Measurements from ENCODE around the gene DCBLD1.

Gene DCBLD1

GRCh38 chr6:117472667-117473066 lies 9.8 kb upstream of the DCBLD1 start:
- no peak for DNase-seq

- no peak for DNase-seq
Measured at GRCh38 chr6:117473401-117473800, 9.1 kb upstream of the DCBLD1 start.

- no peak for DNase-seq
Measured at GRCh38 chr6:117477988-117478852, 4.3 kb upstream of the DCBLD1 start.

- DNase-seq, result no peak
Measured at GRCh38 chr6:117478853-117479231, 3.6 kb upstream of the DCBLD1 start.

DNA sequence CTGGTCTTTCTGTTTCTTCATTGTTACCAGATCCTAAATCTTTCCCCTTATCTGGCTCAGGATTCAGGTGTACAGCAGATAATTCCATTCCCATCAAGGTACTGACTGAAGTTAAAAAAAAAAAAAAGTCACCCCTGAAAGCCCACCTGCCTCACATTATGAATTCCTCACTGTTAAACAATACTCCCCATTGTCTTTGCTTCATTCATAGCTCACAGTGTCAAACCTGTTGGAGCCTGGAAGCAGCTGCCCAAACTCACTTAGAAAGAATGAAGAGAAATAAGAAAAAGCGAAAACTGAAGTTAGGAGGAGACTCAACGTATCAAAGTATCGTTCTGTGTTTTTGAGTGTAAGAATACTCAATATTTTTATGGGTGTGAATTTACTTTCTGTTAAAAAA lies 1.8 kb upstream of the DCBLD1 start:
- DNase-seq, result no peak

GRCh38 chr6:117481278-117481925 lies 1.1 kb upstream of the DCBLD1 start:
- DNase-seq, result no peak

DNA sequence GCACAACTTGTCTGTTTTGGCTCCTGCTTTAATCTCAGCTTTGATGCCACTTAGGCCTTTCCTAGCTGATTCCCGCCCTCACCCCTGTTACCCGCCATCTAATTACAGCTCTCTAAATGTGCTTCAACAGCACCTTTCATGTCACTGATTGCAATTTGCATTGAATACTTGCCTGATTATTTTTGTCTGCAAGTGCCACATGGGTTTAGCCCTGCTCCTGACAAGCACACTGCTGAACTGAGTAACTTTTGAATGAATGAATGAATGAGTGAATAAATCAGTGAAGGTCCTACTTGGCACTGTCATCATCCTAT lies 591 bp upstream of the DCBLD1 start:
- DNase-seq, result no peak

DNA sequence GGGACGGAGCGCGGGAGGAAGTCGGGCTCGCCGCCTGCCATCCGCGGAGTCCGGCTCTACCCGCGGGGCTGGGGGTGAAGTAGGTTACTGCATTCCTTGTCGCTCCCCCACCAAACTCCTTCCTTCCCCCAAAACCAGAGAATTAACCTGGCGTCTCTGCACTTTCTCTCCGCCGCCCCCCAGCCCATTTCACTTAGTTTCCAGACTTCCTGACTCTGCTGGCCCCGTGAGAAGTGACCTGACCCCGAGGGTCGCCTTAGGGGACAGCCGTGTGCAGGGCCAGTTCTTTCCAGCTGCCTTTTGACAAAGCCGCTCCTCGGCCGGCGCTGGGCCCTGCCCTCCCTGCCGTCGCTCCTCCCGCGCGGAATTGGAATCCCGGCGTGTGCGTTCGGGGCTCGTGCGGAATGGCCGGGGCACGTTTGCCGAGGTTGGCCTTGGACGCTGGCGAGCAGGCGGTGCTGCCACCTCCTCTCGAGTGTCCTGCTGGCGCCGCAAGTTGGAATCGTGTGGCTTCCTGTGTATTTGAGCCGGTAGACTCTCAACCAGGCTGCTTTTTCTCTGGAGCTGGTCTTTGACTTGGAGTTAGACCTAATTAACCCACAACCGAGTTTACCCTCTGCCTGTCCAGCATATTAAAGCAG lies 650 bp downstream of the DCBLD1 start:
- DNase-seq, result no peak

- DNase-seq, result no peak
Measured at GRCh38 chr6:117483645-117484016, 1.2 kb downstream of the DCBLD1 start.

- DNase-seq, result no peak
Measured at GRCh38 chr6:117484052-117484646, 1.7 kb downstream of the DCBLD1 start.

DNA sequence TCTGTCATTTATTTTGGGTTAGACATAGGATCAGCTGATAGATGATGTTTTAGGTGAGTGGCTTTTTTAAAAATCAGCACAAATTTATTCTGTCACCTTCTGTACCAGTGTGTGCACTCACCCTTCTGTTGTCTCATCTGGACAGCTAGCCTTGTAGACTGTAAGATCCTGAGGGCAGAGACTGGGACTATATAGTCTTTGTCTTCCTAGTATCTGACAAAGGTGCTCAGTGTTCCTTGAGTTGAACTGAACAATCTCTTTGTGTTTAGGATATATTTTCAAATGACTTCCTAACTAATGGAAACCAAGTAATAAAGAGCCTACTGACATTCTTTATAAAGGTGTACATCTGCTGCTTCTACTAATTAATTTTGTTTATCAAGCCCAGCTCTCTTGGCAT lies 3.0 kb downstream of the DCBLD1 start:
- no peak for DNase-seq

- no peak for DNase-seq
Measured at GRCh38 chr6:117487821-117488220, 5.3 kb downstream of the DCBLD1 start.

DNA sequence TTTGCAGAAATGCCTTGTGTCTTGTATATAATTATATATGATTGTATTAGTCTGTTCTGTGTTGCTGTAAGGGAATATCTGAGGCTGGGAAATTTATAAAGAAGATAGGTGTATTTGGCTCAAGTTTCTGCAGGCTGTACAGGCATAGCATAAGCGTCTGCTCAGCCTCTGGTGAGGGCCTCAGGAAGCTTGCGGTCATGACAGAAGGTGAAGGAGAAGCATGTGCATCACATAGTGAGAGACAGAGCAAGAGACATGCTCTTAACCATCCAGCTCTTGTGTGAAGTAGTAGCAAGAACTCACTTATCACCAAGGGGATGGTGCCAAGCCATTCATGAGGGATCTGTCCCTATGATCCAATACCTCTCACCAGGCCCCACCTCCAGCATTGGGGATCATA lies 6.5 kb downstream of the DCBLD1 start:
- DNase-seq, result no peak

DNA sequence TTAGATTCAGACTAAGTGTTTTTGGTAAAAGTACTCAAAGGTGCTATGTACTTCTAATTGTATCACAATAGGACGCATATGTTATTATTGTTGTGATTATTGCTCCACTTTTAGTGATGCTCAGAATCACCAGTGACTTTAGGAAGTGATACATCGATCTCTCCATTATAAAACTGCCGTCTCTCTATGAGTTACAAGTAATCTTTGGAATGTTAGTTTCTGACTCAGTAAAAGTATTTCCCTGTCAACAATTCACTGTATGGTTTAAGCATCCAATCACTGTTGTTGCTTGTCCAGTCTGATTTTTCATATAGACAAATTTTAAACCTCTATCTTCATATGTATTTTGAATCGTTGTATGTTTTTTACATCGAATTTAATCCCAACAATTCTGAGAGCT lies 9.4 kb downstream of the DCBLD1 start:
- DNase-seq, result no peak

DNA sequence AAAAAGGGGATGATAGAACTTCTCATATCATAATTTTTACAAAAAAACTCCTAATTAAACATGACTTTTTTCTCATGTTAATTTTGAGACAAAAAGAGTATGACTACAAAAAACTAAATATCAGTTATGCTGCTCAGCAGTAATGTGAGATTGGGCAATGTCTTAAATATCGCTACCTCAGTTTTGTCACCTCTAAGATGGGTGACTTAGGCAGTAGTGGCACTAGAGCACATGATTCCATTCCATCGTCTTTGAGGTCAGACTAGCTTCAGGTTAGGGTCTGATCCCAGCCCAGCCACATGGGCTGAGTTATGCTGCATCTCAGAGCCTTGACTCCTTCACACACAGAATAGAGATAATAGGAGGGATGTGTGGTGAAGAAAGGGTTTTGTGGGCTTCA lies 11.0 kb downstream of the DCBLD1 start:
- no peak for DNase-seq

DNA sequence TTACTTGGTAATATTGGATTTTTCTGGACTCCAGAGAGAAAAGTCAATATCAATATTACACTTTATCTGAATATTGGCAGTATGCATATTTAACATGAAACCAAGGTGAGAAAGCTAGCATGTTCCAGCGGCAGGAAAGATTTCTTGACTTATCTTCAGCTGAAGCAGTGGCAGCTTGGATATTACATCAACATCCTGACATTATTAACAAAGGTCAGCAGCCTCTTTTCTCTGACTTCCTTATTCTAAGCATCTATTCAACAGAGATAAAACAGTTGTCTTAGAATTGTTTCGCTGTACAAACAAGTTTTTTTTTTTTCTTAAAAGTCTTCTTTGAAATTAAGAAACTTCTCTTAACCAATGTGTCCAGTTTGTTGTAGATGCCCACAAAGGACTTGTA lies 11.8 kb downstream of the DCBLD1 start:
- no peak for DNase-seq

DNA sequence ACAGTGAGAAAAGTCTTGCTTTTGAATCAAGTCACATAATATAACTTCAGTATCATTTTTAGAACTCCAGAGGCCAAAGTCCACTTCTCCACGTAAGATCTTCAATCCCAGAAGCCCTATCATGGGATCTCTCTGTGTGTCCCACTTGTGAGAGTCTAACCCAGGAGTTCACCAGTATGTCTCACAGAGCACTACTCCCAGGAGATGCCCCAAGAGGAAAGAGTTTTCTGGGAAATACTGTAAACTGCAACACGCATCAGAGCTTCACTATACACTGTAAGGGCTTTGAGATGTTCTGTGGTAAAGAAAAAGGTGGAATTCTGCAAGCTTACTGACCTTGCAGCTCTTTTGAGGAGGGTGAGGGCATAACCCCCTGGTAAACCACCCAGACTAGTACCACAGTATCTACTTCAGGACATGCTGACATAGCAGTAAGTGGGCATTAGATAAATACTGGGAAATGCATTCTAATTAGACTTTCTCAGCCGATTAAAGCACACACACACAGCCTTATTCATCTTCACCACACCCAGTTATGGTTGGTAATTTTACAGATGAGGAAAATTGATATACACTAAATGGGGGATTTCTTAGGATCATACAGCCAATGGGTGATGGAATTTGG lies 12.3 kb downstream of the DCBLD1 start:
- DNase-seq, result no peak

GRCh38 chr6:117495425-117495824 lies 13.0 kb downstream of the DCBLD1 start:
- DNase-seq, result no peak

GRCh38 chr6:117495869-117496268 lies 13.4 kb downstream of the DCBLD1 start:
- DNase-seq, result no peak

GRCh38 chr6:117496383-117496990 lies 14.0 kb downstream of the DCBLD1 start:
- DNase-seq, result no peak

- DNase-seq, result no peak
Measured at GRCh38 chr6:117497237-117497636, 14.8 kb downstream of the DCBLD1 start.

DNA sequence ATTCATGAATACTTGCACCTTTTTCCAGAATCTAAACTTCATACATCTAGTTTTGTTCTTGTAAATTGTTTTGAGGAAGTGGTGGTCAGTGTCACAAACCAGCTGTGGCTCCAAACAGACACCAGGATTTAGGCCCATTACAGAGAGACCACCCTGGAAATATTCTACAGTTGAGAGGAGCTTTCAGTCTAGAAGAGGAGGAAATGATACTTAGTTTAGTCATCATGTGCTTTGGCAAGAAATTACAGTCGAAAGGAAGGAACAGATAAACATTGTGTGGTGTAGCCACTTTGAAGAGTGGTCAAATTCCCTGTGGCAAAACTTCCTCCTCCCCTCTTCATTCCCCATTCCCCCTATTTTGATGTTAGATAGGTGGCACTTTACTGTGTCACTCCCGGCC lies 15.7 kb downstream of the DCBLD1 start:
- no peak for DNase-seq

DNA sequence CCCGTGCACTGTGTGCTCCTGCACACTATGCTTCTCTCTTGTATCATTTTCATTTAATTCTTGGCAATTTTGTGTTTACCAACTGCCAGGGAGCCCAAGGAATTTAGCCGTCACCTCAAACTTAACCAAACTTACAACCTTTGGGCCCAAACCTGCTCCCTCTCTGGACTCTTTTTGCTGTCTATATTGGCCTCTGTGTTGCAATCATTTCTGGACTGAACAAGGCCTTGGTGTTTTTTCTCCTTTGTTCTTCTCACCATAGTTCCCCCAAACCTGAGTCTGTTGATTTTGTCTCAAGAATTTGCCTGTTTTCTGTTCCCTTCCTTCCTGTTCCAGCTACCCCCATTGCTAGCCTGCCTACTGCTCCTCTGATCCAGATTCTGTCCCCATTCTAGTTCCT lies 19.2 kb downstream of the DCBLD1 start:
- no peak for DNase-seq
